ENCODE results near the gene P2RY2. TPM values are rescaled to one million over a fixed set of nuclear protein-coding genes. Genes with fewer than 3 reads are reported as not detected.

Gene P2RY2
- total RNA-seq, 1 experiment from 2014 or later = 2.9 TPM

DNA sequence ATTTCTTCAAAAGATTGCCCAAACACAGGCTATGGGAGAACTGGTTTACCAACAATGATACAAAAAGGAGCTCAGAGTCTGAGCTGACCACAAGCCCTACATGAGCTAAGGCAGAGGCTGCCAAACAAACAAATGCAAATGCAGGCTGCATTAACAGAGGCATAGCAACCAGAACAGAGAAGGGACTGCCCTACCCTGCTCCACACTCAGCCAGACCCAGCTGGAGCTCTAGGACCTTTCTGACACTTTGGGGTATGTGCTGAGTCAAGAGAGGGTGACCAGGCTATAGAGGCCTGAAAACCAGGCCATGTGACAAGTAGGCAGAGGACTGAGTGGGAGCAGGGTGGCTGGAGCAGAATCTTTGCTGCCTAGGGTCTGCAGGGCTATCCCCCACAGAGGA lies 17.8 kb upstream of the P2RY2 start:
- intact Hi-C loops (cut with micrococcal nuclease) = no loop called here
- ATAC-seq = no peak

DNA sequence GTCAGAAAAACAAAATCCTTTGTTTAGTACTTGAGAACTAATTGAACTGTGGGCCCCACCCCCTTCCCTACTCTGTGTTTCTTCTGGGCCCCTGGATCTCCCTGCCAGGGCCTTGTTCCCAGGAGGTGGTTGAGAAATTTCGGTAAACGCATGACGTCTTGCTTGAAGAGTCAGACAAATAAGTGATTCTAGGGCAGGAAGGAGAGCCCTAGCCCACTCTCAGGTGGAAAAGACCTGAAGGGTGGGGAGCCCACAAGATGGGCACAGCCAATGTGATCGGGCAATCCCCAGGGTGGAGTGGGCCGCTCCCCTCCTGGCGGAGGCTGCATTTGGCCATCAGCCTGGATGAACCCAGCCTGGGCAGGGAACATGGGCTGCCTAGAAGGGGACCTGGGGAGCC lies 16.8 kb upstream of the P2RY2 start:
- Histone ChIP-seq H3K9ac (ENCODE audit: low read length) (no peak overlapping the region), H3K4me1 (ENCODE audit: control insufficient read depth in 1 of 2, insufficient read depth in 2 of 2, low read length in 2 of 2) (peaks cover 9 to 17% of the 10 kb centered on the region in 2 experiments), H3K4me3 (replicated peaks in 1 of 2; ENCODE audit: low read depth in 1 of 2, low read length in 2 of 2) (no peak overlapping the region), H3K9me3 (ENCODE audit: control insufficient read depth in 1 of 2, insufficient read depth in 1 of 2, low read depth in 1 of 2, low read length in 2 of 2) (no peaks in the 10 kb centered on the region), H4K20me1 (ENCODE audit: insufficient read depth) (no peaks in the 10 kb centered on the region), H3K9me2 (ENCODE audit: insufficient read depth) (no peaks in the 10 kb centered on the region), H3K36me3 (ENCODE audit: control insufficient read depth in 1 of 2, insufficient read depth in 2 of 2, low read length in 2 of 2) (no peaks in the 10 kb centered on the region), H3K79me2 (ENCODE audit: insufficient read depth, low read length) (no peaks in the 10 kb centered on the region), H2AFZ (ENCODE audit: low read depth, low read length, poor library complexity, severe bottlenecking) (no peak overlapping the region), H3K27me3 (ENCODE audit: insufficient read depth, low read length) (no peaks in the 10 kb centered on the region), H3K4me2 (ENCODE audit: low read length) (no peak overlapping the region), H3K27ac (ENCODE audit: low read depth, low read length) (no peak overlapping the region)
- intact Hi-C loops (cut with micrococcal nuclease) = no loop called here
- BruUV-seq (replicated peaks) = no TSS peak
- ChIA-PET CTCF (interaction anchor here (1.5 kb wide), 1 partner anchor 41 kb away, joined by 3 read pairs; no protein-coding TSS in a partner anchor), RAD21 (ENCODE audit: low non-redundant PET in 1 of 2, low total read pairs in 2 of 2, uncharacterized antibody in 2 of 2, unreplicated experiment in 2 of 2) (no interaction called here), POLR2A (no interaction called here)
- ATAC-seq (no peak), DNase-seq (ENCODE audit: low read depth, low spot score) (no peak)
- TF ChIP-seq JUND (IDR thresholded peaks at IDR 0.05) (no peak), FOSL1 (IDR thresholded peaks at IDR 0.05; ENCODE audit: low read depth) (no peak), EGR1 (IDR thresholded peaks at IDR 0.05; ENCODE audit: low read depth) (no peak), ZNF274 (IDR thresholded peaks at IDR 0.05; ENCODE audit: low read depth, low read length) (no peak)
- TF ChIP-seq, protein P1, sequence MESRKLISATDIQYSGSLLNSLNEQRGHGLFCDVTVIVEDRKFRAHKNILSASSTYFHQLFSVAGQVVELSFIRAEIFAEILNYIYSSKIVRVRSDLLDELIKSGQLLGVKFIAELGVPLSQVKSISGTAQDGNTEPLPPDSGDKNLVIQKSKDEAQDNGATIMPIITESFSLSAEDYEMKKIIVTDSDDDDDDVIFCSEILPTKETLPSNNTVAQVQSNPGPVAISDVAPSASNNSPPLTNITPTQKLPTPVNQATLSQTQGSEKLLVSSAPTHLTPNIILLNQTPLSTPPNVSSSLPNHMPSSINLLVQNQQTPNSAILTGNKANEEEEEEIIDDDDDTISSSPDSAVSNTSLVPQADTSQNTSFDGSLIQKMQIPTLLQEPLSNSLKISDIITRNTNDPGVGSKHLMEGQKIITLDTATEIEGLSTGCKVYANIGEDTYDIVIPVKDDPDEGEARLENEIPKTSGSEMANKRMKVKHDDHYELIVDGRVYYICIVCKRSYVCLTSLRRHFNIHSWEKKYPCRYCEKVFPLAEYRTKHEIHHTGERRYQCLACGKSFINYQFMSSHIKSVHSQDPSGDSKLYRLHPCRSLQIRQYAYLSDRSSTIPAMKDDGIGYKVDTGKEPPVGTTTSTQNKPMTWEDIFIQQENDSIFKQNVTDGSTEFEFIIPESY (IDR thresholded peaks at IDR 0.05; ENCODE audit: extremely low read depth, insufficient replicate concordance, low read length) = no peak
- TF ChIP-seq, protein P2, sequence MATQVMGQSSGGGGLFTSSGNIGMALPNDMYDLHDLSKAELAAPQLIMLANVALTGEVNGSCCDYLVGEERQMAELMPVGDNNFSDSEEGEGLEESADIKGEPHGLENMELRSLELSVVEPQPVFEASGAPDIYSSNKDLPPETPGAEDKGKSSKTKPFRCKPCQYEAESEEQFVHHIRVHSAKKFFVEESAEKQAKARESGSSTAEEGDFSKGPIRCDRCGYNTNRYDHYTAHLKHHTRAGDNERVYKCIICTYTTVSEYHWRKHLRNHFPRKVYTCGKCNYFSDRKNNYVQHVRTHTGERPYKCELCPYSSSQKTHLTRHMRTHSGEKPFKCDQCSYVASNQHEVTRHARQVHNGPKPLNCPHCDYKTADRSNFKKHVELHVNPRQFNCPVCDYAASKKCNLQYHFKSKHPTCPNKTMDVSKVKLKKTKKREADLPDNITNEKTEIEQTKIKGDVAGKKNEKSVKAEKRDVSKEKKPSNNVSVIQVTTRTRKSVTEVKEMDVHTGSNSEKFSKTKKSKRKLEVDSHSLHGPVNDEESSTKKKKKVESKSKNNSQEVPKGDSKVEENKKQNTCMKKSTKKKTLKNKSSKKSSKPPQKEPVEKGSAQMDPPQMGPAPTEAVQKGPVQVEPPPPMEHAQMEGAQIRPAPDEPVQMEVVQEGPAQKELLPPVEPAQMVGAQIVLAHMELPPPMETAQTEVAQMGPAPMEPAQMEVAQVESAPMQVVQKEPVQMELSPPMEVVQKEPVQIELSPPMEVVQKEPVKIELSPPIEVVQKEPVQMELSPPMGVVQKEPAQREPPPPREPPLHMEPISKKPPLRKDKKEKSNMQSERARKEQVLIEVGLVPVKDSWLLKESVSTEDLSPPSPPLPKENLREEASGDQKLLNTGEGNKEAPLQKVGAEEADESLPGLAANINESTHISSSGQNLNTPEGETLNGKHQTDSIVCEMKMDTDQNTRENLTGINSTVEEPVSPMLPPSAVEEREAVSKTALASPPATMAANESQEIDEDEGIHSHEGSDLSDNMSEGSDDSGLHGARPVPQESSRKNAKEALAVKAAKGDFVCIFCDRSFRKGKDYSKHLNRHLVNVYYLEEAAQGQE (IDR thresholded peaks at IDR 0.05; ENCODE audit: low read depth) = no peak

More for the DNA sequence above, 17.8 kb upstream of the P2RY2 start:
- no peak overlapping the region for H3K9ac ChIP-seq (ENCODE audit: low read length)
- no peaks in the 10 kb centered on the region for H3K9me3 ChIP-seq (ENCODE audit: control insufficient read depth in 1 of 2, insufficient read depth in 1 of 2, low read depth in 1 of 2, low read length in 2 of 2)
- BruUV-seq (replicated peaks) = no TSS peak
- no peak overlapping the region for H3K4me3 ChIP-seq (replicated peaks in 1 of 2; ENCODE audit: low read depth in 1 of 2, low read length in 2 of 2)
- ChIA-PET POLR2A (interaction anchor here (0.6 kb wide), 1 partner anchor 590 kb away, joined by 5 read pairs; no protein-coding TSS in a partner anchor), RAD21 (ENCODE audit: low non-redundant PET in 1 of 2, low total read pairs in 2 of 2, uncharacterized antibody in 2 of 2, unreplicated experiment in 2 of 2) (no interaction called here), CTCF (interaction anchor here (1.1 to 1.5 kb wide), 2 partner anchors 37 to 42 kb away, joined by 3 read pairs; no protein-coding TSS in a partner anchor)
- TF ChIP-seq FOSL1 (IDR thresholded peaks at IDR 0.05; ENCODE audit: low read depth) (no peak), POLR2AphosphoS5 (IDR thresholded peaks at IDR 0.05; ENCODE audit: low read depth, low read length) (no peak), SIN3A (IDR thresholded peaks at IDR 0.05; ENCODE audit: low read depth) (no peak), CBX3 (IDR thresholded peaks at IDR 0.05; ENCODE audit: low read depth) (no peak), CEBPB (IDR thresholded peaks at IDR 0.05; ENCODE audit: low read depth) (no peak), EGR1 (IDR thresholded peaks at IDR 0.05; ENCODE audit: low read depth) (no peak)
- TF ChIP-seq, protein P3, sequence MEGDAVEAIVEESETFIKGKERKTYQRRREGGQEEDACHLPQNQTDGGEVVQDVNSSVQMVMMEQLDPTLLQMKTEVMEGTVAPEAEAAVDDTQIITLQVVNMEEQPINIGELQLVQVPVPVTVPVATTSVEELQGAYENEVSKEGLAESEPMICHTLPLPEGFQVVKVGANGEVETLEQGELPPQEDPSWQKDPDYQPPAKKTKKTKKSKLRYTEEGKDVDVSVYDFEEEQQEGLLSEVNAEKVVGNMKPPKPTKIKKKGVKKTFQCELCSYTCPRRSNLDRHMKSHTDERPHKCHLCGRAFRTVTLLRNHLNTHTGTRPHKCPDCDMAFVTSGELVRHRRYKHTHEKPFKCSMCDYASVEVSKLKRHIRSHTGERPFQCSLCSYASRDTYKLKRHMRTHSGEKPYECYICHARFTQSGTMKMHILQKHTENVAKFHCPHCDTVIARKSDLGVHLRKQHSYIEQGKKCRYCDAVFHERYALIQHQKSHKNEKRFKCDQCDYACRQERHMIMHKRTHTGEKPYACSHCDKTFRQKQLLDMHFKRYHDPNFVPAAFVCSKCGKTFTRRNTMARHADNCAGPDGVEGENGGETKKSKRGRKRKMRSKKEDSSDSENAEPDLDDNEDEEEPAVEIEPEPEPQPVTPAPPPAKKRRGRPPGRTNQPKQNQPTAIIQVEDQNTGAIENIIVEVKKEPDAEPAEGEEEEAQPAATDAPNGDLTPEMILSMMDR (IDR thresholded peaks at IDR 0.05 in 2 of 3, conservative IDR thresholded peaks at IDR 0.05 in 1 of 3; ENCODE audit: borderline replicate concordance in 1 of 3, insufficient read depth in 1 of 3, low read depth in 2 of 3, low read length in 2 of 3) = no peak
- TF ChIP-seq, protein P4, sequence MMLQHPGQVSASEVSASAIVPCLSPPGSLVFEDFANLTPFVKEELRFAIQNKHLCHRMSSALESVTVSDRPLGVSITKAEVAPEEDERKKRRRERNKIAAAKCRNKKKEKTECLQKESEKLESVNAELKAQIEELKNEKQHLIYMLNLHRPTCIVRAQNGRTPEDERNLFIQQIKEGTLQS (IDR thresholded peaks at IDR 0.05) = no peak
- no peaks in the 10 kb centered on the region for H3K9me2 ChIP-seq (ENCODE audit: insufficient read depth)
- H3K36me3 ChIP-seq (ENCODE audit: control insufficient read depth in 1 of 2, insufficient read depth in 2 of 2, low read length in 2 of 2) = no peaks in the 10 kb centered on the region
- H2AFZ ChIP-seq (ENCODE audit: low read depth, low read length, poor library complexity, severe bottlenecking) = no peak overlapping the region
- no peaks in the 10 kb centered on the region for H3K27me3 ChIP-seq (ENCODE audit: insufficient read depth, low read length)
- DNase-seq (ENCODE audit: low read depth, low spot score) = no peak
- H3K4me1 ChIP-seq (ENCODE audit: control insufficient read depth in 1 of 2, insufficient read depth in 2 of 2, low read length in 2 of 2) = peaks cover 15 to 27% of the 10 kb centered on the region in 2 experiments
- H3K79me2 ChIP-seq (ENCODE audit: insufficient read depth, low read length) = no peaks in the 10 kb centered on the region
- no peaks in the 10 kb centered on the region for H4K20me1 ChIP-seq (ENCODE audit: insufficient read depth)
- no peak overlapping the region for H3K4me2 ChIP-seq (ENCODE audit: low read length)
- no peak overlapping the region for H3K27ac ChIP-seq (ENCODE audit: low read depth, low read length)

All from HCT116 (cell line).